GM21447 (cell line): Measurements from ENCODE around the gene DPEP1.
"Not testable (repeated sequence)": the region's sequence is repeated elsewhere in the genome, so short reads cannot be mapped to it uniquely, and the experiment has no call there.

Experiments
- ATAC-seq: cut with Tn5 transposase; IDR thresholded peaks from one replicate; pipeline ENCODE4 v1.9.1; 2021; ENCODE audit not compliant: unreplicated experiment

The DPEP1 gene

GRCh38 chr16:89577055-89577759, 36.2 kb upstream of the DPEP1 start:
- ATAC-seq = no peak

GRCh38 chr16:89579351-89579750, 34.1 kb upstream of the DPEP1 start:
- no peak for ATAC-seq

- no peak for ATAC-seq
Measured at GRCh38 chr16:89581045-89581695, 32.3 kb upstream of the DPEP1 start.

GRCh38 chr16:89581861-89582563, 31.4 kb upstream of the DPEP1 start:
- no peak for ATAC-seq

- no peak for ATAC-seq
Measured at GRCh38 chr16:89582614-89583196, 30.7 kb upstream of the DPEP1 start.

GRCh38 chr16:89583197-89583894, 30.1 kb upstream of the DPEP1 start:
- ATAC-seq = no peak

- no peak for ATAC-seq
Measured at GRCh38 chr16:89583895-89584644, 29.4 kb upstream of the DPEP1 start.

GRCh38 chr16:89584768-89585549, 28.5 kb upstream of the DPEP1 start:
- no peak for ATAC-seq

- no peak for ATAC-seq
Measured at GRCh38 chr16:89586218-89586617, 27.2 kb upstream of the DPEP1 start.

- ATAC-seq = no peak
Measured at GRCh38 chr16:89586853-89587252, 26.6 kb upstream of the DPEP1 start.

GRCh38 chr16:89587676-89588075, 25.8 kb upstream of the DPEP1 start:
- ATAC-seq = not testable (repeated sequence)

- ATAC-seq = no peak
Measured at GRCh38 chr16:89588413-89589109, 24.9 kb upstream of the DPEP1 start.

GRCh38 chr16:89589241-89589926, 24.1 kb upstream of the DPEP1 start:
- no peak for ATAC-seq

GRCh38 chr16:89593841-89594240, 19.6 kb upstream of the DPEP1 start:
- no peak for ATAC-seq

GRCh38 chr16:89595330-89596060, 17.9 kb upstream of the DPEP1 start:
- ATAC-seq = no peak

- ATAC-seq = no peak
Measured at GRCh38 chr16:89596061-89596689, 17.3 kb upstream of the DPEP1 start.

GRCh38 chr16:89596957-89597649, 16.3 kb upstream of the DPEP1 start:
- no peak for ATAC-seq
